HG03520 (cell line): ENCODE measurements around the gene CCDC91.
"Not testable (repeated sequence)": the region's sequence is repeated elsewhere in the genome, so short reads cannot be mapped to it uniquely, and the experiment has no call there.

Experiments
- ATAC-seq: cut with Tn5 transposase; IDR thresholded peaks from one replicate; pipeline ENCODE4 v1.9.1; 2021; ENCODE audit warnings: mild to moderate bottlenecking, moderate library complexity; ENCODE audit not compliant: unreplicated experiment

CCDC91 gene

GRCh38 chr12:28278960-28279359 is 88.7 kb downstream of the CCDC91 start:
- no peak for ATAC-seq

GRCh38 chr12:28286352-28286751 is 96.1 kb downstream of the CCDC91 start:
- no peak for ATAC-seq

GRCh38 chr12:28290262-28290661 is 100.0 kb downstream of the CCDC91 start:
- ATAC-seq, result no peak

DNA sequence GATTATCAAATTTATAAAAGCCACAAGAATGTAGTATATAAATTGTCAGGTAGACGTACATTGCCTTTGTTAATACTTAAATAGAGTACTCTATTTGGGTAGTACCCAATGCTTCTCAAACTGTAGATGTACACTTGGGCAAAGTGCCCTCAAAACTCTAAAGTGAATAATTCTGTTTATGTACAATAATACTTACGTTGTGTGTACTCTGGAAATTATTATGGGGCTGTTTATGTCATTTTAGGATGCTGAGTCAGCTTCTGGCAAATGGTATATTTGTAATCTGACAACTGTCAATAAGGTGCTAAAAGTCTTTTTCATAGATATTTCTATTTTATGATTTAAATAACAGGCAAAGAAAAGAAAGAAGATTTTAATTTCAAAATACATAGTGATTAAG is 102.4 kb downstream of the CCDC91 start:
- ATAC-seq, result no peak

DNA sequence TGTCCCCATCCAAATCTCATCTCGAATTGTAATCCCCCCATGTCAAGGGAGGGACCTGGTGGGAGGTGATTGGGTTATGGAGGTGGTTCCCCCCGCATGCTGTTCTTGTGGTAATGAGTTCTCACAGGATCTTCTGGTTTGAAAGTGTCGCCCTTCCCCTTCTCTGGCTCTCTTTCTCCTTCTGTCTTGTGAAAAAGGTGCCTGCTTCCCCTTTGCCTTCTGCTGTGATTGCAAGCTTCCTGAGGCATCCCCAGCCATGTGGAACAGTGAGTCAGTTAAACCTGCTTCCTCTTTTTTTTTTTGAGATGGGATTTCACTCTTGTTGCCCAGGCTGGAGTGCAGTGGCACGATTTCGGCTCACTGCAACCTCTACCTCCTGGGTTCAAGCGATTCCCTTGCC is 104.0 kb downstream of the CCDC91 start:
- ATAC-seq, result no peak

- no peak for ATAC-seq
Observed at GRCh38 chr12:28296287-28296686, 106.0 kb downstream of the CCDC91 start.

- no peak for ATAC-seq
Observed at GRCh38 chr12:28303192-28303591, 112.9 kb downstream of the CCDC91 start.

GRCh38 chr12:28306535-28306934 is 116.3 kb downstream of the CCDC91 start:
- ATAC-seq, result no peak

DNA sequence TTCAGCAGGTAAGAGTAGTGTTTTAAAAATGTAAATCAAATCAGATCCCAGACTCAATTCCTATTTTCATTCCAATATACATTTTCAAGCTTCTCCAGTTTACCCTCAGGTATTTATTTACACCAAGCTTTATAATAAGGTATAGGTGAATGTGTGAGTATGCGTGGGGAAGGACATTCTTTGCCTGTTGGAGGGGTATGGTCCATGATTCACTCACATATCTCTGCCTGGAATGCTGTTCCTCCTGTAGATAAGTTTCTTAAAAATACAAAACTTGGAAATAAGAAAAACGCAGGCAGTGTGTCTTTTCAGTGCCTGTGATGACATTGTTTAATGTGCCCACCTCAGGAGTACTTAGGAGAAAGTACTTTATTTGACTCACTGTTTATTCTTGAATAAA is 118.6 kb downstream of the CCDC91 start:
- no peak for ATAC-seq

DNA sequence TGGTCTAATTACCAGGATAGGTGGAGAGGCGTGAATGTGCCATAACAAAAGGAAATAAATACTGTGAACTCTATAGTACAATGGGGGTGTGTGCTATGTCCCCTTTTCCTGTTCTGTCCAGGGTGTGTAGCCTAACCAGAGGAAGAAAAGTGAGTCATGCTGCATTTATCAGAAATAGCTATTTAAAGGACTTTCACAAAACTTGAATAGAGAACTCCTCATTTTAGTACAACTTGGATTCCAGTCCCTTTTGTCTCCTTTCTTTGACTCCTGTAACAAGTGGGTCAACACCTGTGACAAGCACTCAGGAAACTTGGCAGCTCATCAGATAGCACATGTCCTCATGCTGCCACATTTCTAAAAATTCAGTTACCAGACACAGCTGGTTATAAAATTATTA is 123.4 kb downstream of the CCDC91 start:
- ATAC-seq, result no peak

- ATAC-seq, result no peak
Observed at GRCh38 chr12:28316049-28316448, 125.8 kb downstream of the CCDC91 start.

GRCh38 chr12:28318273-28318672 is 128.0 kb downstream of the CCDC91 start:
- no peak for ATAC-seq

DNA sequence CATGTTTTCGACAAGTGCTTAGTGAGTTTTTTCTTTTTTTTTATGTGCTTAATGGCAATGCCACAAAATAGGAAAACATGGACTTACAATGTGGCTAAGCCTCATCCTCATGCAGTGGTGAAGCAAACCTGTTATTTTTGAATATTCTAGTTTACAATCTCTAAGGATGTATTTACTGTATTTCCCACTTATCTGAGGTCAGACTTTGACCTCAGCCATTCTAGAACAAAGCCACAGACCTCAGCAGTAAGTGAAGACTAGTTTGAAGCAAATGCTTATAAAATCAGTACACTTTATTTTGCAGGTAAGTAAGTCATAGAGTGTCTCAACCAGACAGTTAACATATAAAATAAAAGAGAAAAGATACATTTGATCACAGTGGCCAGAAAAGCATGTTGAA is 130.1 kb downstream of the CCDC91 start:
- ATAC-seq, result no peak

GRCh38 chr12:28327722-28328121 is 137.5 kb downstream of the CCDC91 start:
- ATAC-seq, result no peak

GRCh38 chr12:28328967-28329366 is 138.7 kb downstream of the CCDC91 start:
- ATAC-seq, result no peak

DNA sequence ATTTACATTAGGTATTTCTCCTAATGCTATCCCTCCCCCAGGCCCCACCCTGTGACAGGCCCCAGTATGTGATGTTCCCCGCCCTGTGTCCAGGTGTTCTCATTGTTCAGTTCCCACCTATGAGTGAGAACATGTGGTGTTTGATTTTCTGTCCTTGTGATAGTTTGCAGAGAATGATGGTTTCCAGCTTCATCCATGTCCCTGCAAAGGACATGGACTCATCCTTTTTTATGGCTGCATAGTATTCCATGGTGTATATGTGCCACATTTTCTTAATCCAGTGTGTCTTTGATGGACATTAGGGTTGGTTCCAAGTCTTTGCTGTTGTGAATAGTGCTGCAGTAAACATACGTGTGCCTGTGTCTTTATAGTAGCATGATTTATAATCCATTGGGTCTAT is 139.5 kb downstream of the CCDC91 start:
- ATAC-seq, result not testable (repeated sequence)

DNA sequence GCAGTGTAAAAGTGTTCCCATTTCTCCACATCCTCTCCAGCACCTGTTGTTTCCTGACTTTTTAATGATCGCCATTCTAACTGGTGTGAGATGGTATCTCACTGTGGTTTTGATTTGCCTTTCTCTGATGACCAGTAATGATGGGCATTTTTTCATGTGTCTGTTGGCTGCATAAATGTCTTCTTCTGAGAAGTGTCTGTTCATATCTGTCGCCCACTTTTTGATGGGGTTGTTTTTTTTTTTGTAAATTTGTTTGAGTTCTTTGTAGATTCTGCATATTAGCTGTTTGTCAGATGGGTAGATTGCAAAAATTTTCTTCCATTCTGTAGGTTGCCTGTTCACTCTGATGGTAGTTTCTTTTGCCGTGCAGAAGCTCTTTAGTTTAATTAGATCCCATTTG is 140.0 kb downstream of the CCDC91 start:
- ATAC-seq, result not testable (repeated sequence)

DNA sequence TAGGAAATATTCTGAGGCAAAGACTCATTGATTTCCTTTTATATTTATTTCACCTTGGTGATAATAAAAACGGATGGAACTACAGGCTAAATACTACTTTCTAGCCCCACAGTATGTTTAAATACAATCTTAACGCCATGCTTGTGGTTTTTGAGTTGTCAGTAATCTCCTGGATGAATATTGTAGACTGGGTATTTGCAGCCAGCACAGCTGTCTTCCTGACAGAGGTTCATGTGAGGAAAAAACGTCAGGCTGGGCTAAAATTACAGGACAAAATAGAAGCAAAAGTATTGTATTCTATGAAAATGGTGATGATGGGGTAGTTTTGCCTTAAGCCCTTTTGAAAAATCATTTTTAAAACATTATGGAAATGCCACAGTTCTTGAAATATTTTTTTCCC is 140.9 kb downstream of the CCDC91 start:
- no peak for ATAC-seq

- ATAC-seq, result no peak
Observed at GRCh38 chr12:28340261-28341045, 150.2 kb downstream of the CCDC91 start.

DNA sequence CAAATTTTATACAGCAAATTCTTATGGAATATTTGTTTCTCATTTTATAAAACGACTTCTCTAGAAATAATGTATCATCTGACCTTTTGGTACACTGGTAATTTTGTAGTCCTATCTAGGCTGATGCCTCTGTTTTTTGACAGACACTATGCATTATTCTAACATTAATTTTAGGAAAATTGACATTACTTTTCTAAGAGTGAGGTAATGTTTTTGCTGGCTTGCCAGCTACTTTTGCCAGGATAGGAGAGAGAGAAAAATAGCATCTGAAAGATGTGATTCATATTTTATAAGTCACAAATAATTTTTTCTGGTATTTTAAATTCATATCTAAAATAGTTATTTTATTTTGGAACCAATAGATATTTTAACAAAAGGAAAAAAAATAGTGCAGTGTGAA is 153.5 kb downstream of the CCDC91 start:
- ATAC-seq, result no peak

GRCh38 chr12:28346567-28346966 is 156.3 kb downstream of the CCDC91 start:
- no peak for ATAC-seq

DNA sequence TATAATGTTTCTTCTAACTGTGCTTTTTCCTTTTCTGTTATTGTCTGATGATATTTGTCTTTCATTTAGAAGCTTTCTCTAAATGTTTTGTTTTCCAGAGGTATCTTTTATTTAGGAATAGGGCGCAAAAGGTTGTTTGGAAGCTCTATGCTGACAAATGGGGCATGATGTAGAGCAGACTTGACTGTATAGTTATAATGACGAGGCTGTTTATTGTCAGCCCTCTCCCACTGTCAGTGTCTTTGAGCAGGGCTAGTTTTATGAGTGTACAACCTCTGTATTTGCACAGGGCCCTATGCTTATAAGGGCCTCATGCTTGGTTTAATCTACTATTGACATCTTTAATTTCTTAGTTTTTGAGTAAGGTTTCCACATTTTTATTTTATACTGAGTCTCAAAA is 158.9 kb downstream of the CCDC91 start:
- ATAC-seq, result no peak

- ATAC-seq, result no peak
Observed at GRCh38 chr12:28350502-28350901, 160.2 kb downstream of the CCDC91 start.
